HG03521 (cell line): Measurements from ENCODE around the gene PSME3.
"Not testable (repeated sequence)": the region's sequence is repeated elsewhere in the genome, so short reads cannot be mapped to it uniquely, and the experiment has no call there.

ENCODE experiments used
- ATAC-seq: cut with Tn5 transposase; IDR thresholded peaks from one replicate; pipeline ENCODE4 v1.9.1; 2021; ENCODE audit warnings: mild to moderate bottlenecking, moderate library complexity; ENCODE audit not compliant: unreplicated experiment

The PSME3 gene

DNA sequence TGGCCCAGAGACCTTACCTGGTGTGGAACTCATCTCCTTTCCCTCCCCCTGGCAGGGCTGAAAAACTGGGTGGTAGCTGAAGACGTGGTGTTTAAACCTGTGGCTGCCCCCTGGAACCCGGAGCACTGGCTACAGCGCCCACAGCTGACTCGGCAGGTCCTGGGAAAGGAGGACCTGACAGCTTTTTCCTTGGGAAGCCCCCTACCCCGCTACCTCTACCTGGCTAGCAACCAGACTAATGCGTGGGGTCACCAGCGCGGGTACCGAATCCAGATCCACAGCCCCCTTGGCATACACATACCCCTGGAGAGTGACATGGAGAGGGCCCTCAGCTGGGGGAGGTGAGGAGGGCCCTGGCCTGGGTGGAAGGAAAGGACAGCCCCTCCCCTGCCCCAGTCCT lies 15.8 kb downstream of the PSME3 start:
- ATAC-seq, result no peak

- no peak for ATAC-seq
These were observed 16.4 kb downstream of the PSME3 start for GRCh38 chr17:42849451-42850181.

DNA sequence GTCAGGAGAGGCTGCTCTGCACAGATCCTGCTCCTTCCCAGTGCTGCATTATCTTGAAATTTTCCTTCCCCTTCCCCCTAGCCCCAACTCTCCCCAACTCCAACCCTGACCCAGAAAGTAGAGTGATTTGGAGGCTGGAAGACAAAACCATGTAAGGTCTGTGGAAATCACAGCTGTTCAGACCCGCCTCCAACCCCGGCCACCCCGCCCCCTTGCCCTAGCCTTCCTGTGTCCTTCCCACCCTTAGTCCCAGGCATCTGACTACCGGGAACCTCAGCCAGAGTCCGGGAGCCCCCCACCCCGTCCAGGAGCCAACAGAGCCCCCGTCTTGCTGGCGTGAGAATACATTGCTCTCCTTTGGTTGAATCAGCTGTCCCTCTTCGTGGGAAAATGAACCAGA lies 17.8 kb downstream of the PSME3 start, which contains the start of gene AOC3:
AOC3 (plus strand) TSS at position 246 of the 400 bp plus-strand sequence; CDS start at position 391, 145 bp downstream.
- ATAC-seq, result no peak

- ATAC-seq, result not testable (repeated sequence)
These were observed 18.4 kb downstream of the PSME3 start for GRCh38 chr17:42851371-42852240.

- ATAC-seq, result no peak
These were observed 19.2 kb downstream of the PSME3 start for GRCh38 chr17:42852351-42852750.

- no peak for ATAC-seq
These were observed 19.8 kb downstream of the PSME3 start for GRCh38 chr17:42853004-42853403.

- no peak for ATAC-seq
These were observed 20.4 kb downstream of the PSME3 start for GRCh38 chr17:42853597-42853967.

DNA sequence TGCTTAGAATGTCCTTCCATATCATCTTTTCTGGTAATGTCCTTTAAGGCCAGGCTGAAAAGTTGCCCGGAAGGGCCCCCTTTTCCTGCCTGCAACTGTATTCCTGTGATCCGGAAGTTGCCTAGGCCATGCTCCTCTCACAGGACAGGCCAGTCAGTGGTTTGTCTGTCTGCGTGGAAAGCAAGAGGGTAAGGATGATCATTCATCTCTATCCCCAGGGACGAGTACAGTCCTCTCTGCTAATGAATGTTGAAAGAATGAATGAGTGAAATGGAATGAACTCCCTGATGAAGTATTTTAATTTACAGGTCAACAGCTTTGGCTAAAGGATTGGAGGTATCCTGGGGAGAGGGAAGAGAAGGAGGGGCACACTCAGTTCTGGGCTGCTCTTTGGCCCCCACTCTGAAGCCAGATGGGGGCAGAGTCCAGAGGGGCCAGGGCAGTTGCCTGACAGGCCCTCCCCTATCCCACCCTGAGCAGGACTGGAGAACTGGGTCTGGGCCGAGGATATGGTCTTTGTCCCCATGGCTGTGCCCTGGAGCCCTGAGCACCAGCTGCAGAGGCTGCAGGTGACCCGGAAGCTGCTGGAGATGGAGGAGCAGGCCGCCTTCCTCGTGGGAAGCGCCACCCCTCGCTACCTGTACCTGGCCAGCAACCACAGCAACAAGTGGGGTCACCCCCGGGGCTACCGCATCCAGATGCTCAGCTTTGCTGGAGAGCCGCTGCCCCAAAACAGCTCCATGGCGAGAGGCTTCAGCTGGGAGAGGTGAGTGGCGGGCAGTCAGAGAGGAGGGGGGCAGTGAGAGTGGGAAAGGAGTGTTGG lies 21.0 kb downstream of the PSME3 start:
- ATAC-seq, result no peak

- ATAC-seq, result no peak
These were observed 21.9 kb downstream of the PSME3 start for GRCh38 chr17:42855048-42855596.

DNA sequence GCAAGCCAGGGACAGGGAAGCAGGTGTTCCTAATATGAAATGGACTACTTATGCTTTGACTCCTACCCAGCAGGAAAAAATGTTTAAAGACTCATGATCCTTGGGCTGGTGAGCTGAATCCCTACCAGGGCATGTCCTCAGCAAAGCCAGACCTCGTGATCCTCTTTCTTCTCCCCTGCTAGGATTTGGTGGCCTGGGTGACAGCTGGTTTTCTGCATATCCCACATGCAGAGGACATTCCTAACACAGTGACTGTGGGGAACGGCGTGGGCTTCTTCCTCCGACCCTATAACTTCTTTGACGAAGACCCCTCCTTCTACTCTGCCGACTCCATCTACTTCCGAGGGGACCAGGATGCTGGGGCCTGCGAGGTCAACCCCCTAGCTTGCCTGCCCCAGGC lies 22.9 kb downstream of the PSME3 start:
- not testable (repeated sequence) for ATAC-seq

DNA sequence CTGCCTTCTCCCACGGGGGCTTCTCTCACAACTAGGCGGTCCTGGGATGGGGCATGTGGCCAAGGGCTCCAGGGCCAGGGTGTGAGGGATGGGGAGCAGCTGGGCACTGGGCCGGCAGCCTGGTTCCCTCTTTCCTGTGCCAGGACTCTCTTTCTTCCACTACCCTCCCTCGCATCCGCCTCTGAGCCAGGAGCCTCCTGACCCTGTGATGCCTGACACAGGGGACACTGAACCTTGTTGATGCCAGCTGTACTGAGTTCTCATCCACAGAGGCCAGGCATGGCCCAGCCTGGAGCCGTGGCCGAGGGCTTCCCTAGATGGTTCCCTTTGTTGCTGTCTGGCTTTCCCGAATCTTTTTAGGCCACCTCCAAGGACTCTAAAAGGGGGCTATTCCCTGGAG lies 23.3 kb downstream of the PSME3 start:
- not testable (repeated sequence) for ATAC-seq

DNA sequence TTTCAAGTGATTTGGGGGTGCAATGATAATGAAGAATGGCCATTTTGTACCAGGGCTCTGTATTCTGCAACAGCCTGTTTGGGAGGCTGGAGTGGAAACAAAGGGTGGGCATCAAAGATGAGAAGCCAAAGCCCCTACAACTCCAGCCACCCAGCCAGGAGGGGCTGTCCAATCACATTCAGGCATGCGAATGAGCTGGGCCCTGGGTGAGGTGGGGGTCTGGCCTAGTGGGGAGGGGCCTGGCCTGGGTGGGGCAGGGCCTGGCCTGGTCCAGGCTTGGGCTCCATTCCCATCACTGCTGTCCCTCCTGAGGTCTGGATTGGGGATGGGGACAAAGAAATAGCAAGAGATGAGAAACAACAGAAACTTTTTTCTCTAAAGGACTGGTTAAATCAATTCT lies 24.2 kb downstream of the PSME3 start:
- ATAC-seq, result no peak

DNA sequence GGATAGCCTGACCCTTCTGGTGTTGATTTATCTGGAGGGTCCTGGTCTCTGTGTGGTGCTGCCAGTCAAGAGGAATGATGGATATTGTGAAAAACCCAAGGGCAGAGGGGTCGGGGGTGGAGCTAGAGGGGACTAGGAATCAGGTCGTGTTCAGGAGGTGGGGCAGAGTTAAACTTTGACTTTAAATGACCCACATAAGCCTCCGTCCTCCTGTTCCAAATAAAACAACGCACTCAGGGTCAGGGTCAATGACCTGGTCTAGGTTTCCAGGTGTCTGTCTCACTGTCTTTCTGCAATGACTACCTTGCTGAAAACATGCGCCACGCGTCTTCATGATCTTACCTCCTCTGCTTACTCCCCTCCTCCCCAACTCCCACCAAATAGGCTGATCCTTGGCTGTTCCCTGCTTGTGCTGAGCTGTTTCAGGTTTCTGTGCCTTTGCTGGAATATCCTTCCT lies 32.5 kb downstream of the PSME3 start:
- no peak for ATAC-seq

- ATAC-seq, result no peak
These were observed 33.0 kb downstream of the PSME3 start for GRCh38 chr17:42866216-42866615.

GRCh38 chr17:42866631-42867575 lies 33.7 kb downstream of the PSME3 start:
- ATAC-seq, result no peak

DNA sequence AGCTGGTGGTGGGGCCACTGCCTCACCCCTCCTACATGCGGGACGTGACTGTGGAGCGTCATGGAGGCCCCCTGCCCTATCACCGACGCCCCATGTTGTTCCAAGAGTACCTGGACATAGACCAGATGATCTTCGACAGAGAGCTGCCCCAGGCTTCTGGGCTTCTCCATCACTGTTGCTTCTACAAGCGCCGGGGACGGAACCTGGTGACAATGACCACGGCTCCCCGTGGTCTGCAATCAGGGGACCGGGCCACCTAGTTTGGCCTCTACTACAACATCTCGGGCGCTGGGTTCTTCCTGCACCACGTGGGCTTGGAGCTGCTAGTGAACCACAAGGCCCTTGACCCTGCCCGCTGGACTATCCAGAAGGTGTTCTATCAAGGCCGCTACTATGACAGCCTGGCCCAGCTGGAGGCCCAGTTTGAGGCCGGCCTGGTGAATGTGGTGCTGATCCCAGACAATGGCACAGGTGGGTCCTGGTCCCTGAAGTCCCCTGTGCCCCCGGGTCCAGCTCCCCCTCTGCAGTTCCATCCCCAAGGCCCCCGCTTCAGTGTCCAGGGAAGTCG lies 34.6 kb downstream of the PSME3 start:
- not testable (repeated sequence) for ATAC-seq

GRCh38 chr17:42868338-42868737 lies 35.1 kb downstream of the PSME3 start:
- ATAC-seq, result no peak

DNA sequence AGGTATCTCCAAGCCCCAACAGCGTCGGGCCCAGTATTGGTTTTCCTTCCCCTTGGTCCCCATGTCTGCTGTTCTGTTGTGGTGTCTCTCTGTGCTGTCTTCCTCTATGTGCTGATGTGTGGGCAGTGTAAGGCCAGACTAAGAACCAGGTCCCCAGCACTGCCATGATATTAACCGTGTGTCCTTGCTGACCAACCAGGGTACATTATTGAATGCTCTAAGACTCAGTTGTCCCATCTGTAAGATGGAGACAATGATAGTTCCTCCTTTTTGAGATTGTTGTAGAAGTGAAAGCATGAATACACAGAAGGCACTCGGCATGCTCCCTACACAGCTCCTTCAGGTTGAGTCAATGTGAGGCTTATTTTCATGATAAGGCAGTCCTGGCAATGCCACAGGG lies 38.5 kb downstream of the PSME3 start:
- no peak for ATAC-seq

GRCh38 chr17:42872251-42872965 lies 39.2 kb downstream of the PSME3 start:
- ATAC-seq, result no peak
